GM12801 (cell line): Measurements from ENCODE around the gene ARNT2.

Source experiments
- CTCF ChIP-seq: IDR thresholded peaks from one replicate; pipeline ENCODE4 v1.5.1; 2011; ENCODE audit warnings: control low read depth; ENCODE audit not compliant: insufficient read length; ENCODE audit errors: extremely low read depth

Gene ARNT2

GRCh38 chr15:80580536-80581260, 176.5 kb downstream of the ARNT2 start:
- TF ChIP-seq CTCF, result no peak

- TF ChIP-seq CTCF, result no peak
Measured at GRCh38 chr15:80581976-80582375, 177.8 kb downstream of the ARNT2 start.

- no peak for TF ChIP-seq CTCF
Measured at GRCh38 chr15:80582816-80583423, 178.7 kb downstream of the ARNT2 start.

- TF ChIP-seq CTCF, result no peak
Measured at GRCh38 chr15:80584561-80584964, 180.4 kb downstream of the ARNT2 start.

- TF ChIP-seq CTCF, result no peak
Measured at GRCh38 chr15:80584973-80585525, 180.9 kb downstream of the ARNT2 start.

GRCh38 chr15:80585544-80586018, 181.4 kb downstream of the ARNT2 start:
- TF ChIP-seq CTCF, result no peak

- TF ChIP-seq CTCF, result no peak
Measured at GRCh38 chr15:80586161-80586560, 182.0 kb downstream of the ARNT2 start.
